C4-2B (cell line): ENCODE results near the gene ARHGAP42.

Experiments used
- CTCF ChIP-seq: fragments of 450-650 bp; conservative IDR thresholded peaks from 2 replicates; pipeline ENCODE4 v1.5.1; 2017; ENCODE audit warnings: mild to moderate bottlenecking
- ZFX ChIP-seq: fragments of 450-650 bp; IDR thresholded peaks from 2 replicates; pipeline ENCODE4 v1.6.1; 2017

- TF ChIP-seq CTCF (no peak), ZFX (no peak)
Measured at GRCh38 chr11:100851147-100851546, 164.1 kb downstream of the ARHGAP42 start.
